Calu3 (cell line): ENCODE results near the gene ARL9. TPM values are rescaled to one million over a fixed set of nuclear protein-coding genes. Genes with fewer than 3 reads are reported as not detected.

Experiments used
- BruUV-seq: library from RNA; stranded (reverse); fragments of 400-500 nt; replicated peaks from 2 replicates; lab custom pipeline; 2021; lab: Mats Ljungman, UMichigan
- CTCF ChIA-PET: fragments of 300-600 bp; sonication (Branson Sonifier 250); formaldehyde crosslinking; loops from one replicate; lab custom pipeline; 2022; ENCODE audit warnings: antibody characterized with exemption; lab: Charles Lee
- DNase-seq: peaks from one replicate; pipeline ENCODE4 v3.0.0; 2022
- H3K27ac Mint-ChIP-seq: one replicate; pipeline ENCODE4 v1.8.0; 2022; ENCODE audit warnings: mixed read lengths; ENCODE audit not compliant: unreplicated experiment
- H3K27me3 Mint-ChIP-seq: one replicate; pipeline ENCODE4 v1.8.0; 2022; ENCODE audit warnings: mixed read lengths; ENCODE audit not compliant: unreplicated experiment
- H3K36me3 Mint-ChIP-seq: one replicate; pipeline ENCODE4 v1.8.0; 2022; ENCODE audit warnings: mild to moderate bottlenecking, moderate library complexity, mixed read lengths; ENCODE audit not compliant: insufficient read depth, unreplicated experiment
- H3K4me1 Mint-ChIP-seq: one replicate; pipeline ENCODE4 v1.8.0; 2022; ENCODE audit warnings: mild to moderate bottlenecking, low read depth, mixed read lengths; ENCODE audit not compliant: unreplicated experiment
- H3K4me3 Mint-ChIP-seq: one replicate; pipeline ENCODE4 v1.8.0; 2022; ENCODE audit warnings: mild to moderate bottlenecking, low read depth, moderate library complexity, mixed read lengths; ENCODE audit not compliant: unreplicated experiment
- H3K9me3 Mint-ChIP-seq: one replicate; pipeline ENCODE4 v1.8.0; 2022; ENCODE audit warnings: low read depth, mixed read lengths; ENCODE audit not compliant: unreplicated experiment
- CTCF ChIP-seq: fragments of 200-600 bp; IDR thresholded peaks from one replicate; pipeline ENCODE4 v1.8.0; 2022; ENCODE audit warnings: antibody characterized with exemption; ENCODE audit not compliant: unreplicated experiment
- intact Hi-C: fragments of 100-400 bp; cut with micrococcal nuclease; formaldehyde crosslinking; loops from one replicate; pipeline ENCODE4 v1.10.0; 2022; ENCODE audit not compliant: unreplicated experiment
- total RNA-seq: library from RNA; stranded (reverse); gene quantifications from 2 replicates; pipeline ENCODE4 v1.2.3, GENCODE V29; 2022

The ARL9 gene
- total RNA-seq, 1 experiment from 2014 or later, result 0.26 TPM

DNA sequence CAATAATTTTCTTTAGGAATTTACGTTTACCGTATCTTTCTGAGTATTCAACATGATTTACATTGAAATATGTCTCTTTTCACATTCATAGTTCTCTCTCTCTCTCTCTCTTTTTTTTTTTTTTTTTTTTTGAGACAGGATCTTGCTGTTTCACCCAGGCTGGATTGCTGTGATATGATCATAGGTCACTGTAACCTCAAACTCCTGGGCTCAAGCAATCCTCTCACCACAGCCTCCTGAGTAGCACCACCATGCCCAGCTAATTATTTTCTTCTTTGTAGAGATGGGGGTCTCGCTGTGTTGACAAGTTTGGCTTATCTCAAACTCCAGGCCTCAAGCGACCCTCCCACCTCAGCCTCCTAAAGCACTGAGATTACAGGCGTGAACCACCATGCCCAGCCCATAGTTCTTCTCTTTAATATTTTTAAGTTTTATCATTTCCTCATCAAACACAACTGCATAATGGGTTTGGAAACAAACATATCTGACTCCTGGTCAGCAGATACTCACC, 28.3 kb upstream of the ARL9 start:
- Mint-ChIP-seq H3K9me3 (no peaks in the 10 kb centered on the region), H3K4me1 (no peaks in the 10 kb centered on the region), H3K27me3 (no peaks in the 10 kb centered on the region), H3K27ac (no peak overlapping the region), H3K4me3 (no peak overlapping the region), H3K36me3 (peaks cover 34% of the 10 kb centered on the region)
- DNase-seq, result no peak
- intact Hi-C loops, result no loop called here
- CTCF ChIA-PET, result no interaction called here
- no peak for TF ChIP-seq CTCF
- BruUV-seq, result no TSS peak

GRCh38 chr4:56480691-56481090, 24.9 kb upstream of the ARL9 start:
- TF ChIP-seq CTCF, result no peak
- DNase-seq, result no peak
- BruUV-seq, result no TSS peak
- Mint-ChIP-seq H3K4me3 (no peak overlapping the region), H3K27ac (no peak overlapping the region), H3K4me1 (no peaks in the 10 kb centered on the region), H3K9me3 (no peaks in the 10 kb centered on the region), H3K27me3 (no peaks in the 10 kb centered on the region), H3K36me3 (peaks cover 23% of the 10 kb centered on the region)
- intact Hi-C loops, result no loop called here
- CTCF ChIA-PET, result no interaction called here

DNA sequence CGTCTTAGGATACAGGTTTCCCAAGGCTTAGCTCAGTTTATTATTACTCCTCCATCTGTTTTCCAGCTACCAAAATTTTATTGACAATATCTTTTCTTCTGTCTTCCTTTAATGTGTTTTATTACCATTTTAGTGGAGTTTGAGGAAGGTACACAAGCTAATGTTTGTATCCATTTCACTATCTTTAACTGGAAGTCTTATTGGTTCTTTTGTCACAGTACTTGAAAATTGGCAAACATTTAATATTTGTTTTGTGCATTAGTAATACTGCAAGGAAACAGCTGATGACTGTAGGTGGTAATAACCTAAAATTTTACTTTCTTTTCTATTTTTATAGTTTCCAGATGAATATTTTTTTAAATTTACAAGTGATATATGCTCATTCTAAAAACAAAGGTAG, 9.3 kb upstream of the ARL9 start:
- H3K9me3 Mint-ChIP-seq, result no peaks in the 10 kb centered on the region
- CTCF ChIA-PET, result no interaction called here

GRCh38 chr4:56511098-56511497, 5.5 kb downstream of the ARL9 start:
- Mint-ChIP-seq H3K4me1 (peaks cover under 1% of the 10 kb centered on the region), H3K27me3 (no peaks in the 10 kb centered on the region), H3K4me3 (no peak overlapping the region), H3K27ac (no peak overlapping the region), H3K36me3 (no peaks in the 10 kb centered on the region), H3K9me3 (no peaks in the 10 kb centered on the region)
- no peak for TF ChIP-seq CTCF
- CTCF ChIA-PET, result interaction anchor here (0.6 kb wide), 1 partner anchor 1138 kb away, joined by 3 read pairs; no protein-coding TSS in a partner anchor
- intact Hi-C loops, result no loop called here
- no TSS peak for BruUV-seq
- no peak for DNase-seq

More for the DNA sequence above, 9.3 kb upstream of the ARL9 start:
- intact Hi-C loops, result no loop called here
- peaks cover 25% of the 10 kb centered on the region for H3K36me3 Mint-ChIP-seq
- H3K4me1 Mint-ChIP-seq, result no peaks in the 10 kb centered on the region
- BruUV-seq, result no TSS peak
- no peaks in the 10 kb centered on the region for H3K27me3 Mint-ChIP-seq
- DNase-seq, result no peak
- no peak overlapping the region for H3K4me3 Mint-ChIP-seq
- TF ChIP-seq CTCF, result no peak
- H3K27ac Mint-ChIP-seq, result no peak overlapping the region
